OCI-LY1 (cell line): ENCODE measurements around the gene SHROOM4.

Experiments
- H2AFZ ChIP-seq: fragments of 200-600 bp; sonication (generic), shearing (Covaris generic); 2 replicates; pipeline ENCODE4 v1.6.0; 2014; ENCODE audit warnings: antibody characterized with exemption, mild to moderate bottlenecking, low read length
- H3F3A ChIP-seq: fragments of 200-600 bp; sonication (generic), shearing (Covaris generic); 2 replicates; pipeline ENCODE4 v1.6.0; 2014; ENCODE audit warnings: mild to moderate bottlenecking, antibody characterized with exemption, low read length, moderate library complexity; ENCODE audit not compliant: insufficient read depth
- H3K27ac ChIP-seq: fragments of 200-600 bp; sonication (generic); 2 replicates; pipeline ENCODE4 v1.5.1; 2014; ENCODE audit warnings: low read length, mixed run types, mild to moderate bottlenecking, low read depth; ENCODE audit not compliant: poor library complexity, severe bottlenecking
- H3K27me3 ChIP-seq: fragments of 200-600 bp; sonication (generic); 2 replicates; pipeline ENCODE4 v1.6.0; 2014; ENCODE audit warnings: antibody characterized with exemption, mild to moderate bottlenecking, low read length, moderate library complexity; ENCODE audit not compliant: insufficient read depth
- H3K36me3 ChIP-seq: fragments of 200-600 bp; sonication (generic); 2 replicates; pipeline ENCODE4 v1.6.1; 2014; ENCODE audit warnings: mild to moderate bottlenecking, antibody characterized with exemption, low read length, moderate library complexity, mixed read lengths; ENCODE audit not compliant: insufficient read depth
- H3K4me1 ChIP-seq: fragments of 200-600 bp; sonication (generic); 2 replicates; pipeline ENCODE4 v1.5.1; 2014; ENCODE audit warnings: mild to moderate bottlenecking, low read length, moderate library complexity; ENCODE audit not compliant: insufficient read depth, severe bottlenecking
- H3K4me2 ChIP-seq: fragments of 200-600 bp; sonication (generic), shearing (Covaris generic); 2 replicates; pipeline ENCODE4 v1.6.1; 2014; ENCODE audit warnings: low read length
- H3K4me3 ChIP-seq: fragments of 200-600 bp; sonication (generic); 2 replicates; pipeline ENCODE4 v1.5.1; 2014; ENCODE audit warnings: low read length, low read depth, mild to moderate bottlenecking, mixed read lengths; ENCODE audit not compliant: poor library complexity, severe bottlenecking
- H3K79me2 ChIP-seq: fragments of 200-600 bp; shearing (Covaris generic); 2 replicates; pipeline ENCODE4 v1.6.1; 2016; ENCODE audit warnings: mixed run types, low read length, mixed read lengths; ENCODE audit not compliant: insufficient read depth
- H3K9ac ChIP-seq: fragments of 200-600 bp; sonication (generic), shearing (Covaris generic); 2 replicates; pipeline ENCODE4 v1.6.1; 2014; ENCODE audit warnings: mild to moderate bottlenecking, low read length, mixed read lengths
- H3K9me2 ChIP-seq: fragments of 200-600 bp; sonication (generic), shearing (Covaris generic); 2 replicates; pipeline ENCODE4 v1.6.1; 2014; ENCODE audit warnings: low read depth, mild to moderate bottlenecking, low read length, mixed read lengths
- H3K9me3 ChIP-seq: fragments of 200-600 bp; shearing (Covaris generic); 2 replicates; pipeline ENCODE4 v1.6.1; 2014; ENCODE audit warnings: low read length, mixed read lengths
- H4K20me1 ChIP-seq: fragments of 200-600 bp; sonication (generic), shearing (Covaris generic); 2 replicates; pipeline ENCODE4 v1.6.0; 2016; ENCODE audit warnings: mild to moderate bottlenecking, low read length; ENCODE audit not compliant: insufficient read depth
- EZH2 ChIP-seq: fragments of 200-600 bp; sonication (generic), shearing (Covaris generic); IDR thresholded peaks from 2 replicates; pipeline ENCODE4 v1.8.0; 2017; ENCODE audit warnings: borderline replicate concordance, mixed run types, mild to moderate bottlenecking, antibody characterized with exemption, low read length, moderate library complexity, mixed read lengths
- TF ChIP-seq, protein P1 (sequence below): fragments of 200-600 bp; sonication (generic), shearing (Covaris generic); IDR thresholded peaks from 2 replicates; pipeline ENCODE4 v1.5.1; 2017; ENCODE audit warnings: mild to moderate bottlenecking, antibody characterized with exemption, low read length, moderate library complexity, mixed read lengths

SHROOM4 gene

DNA sequence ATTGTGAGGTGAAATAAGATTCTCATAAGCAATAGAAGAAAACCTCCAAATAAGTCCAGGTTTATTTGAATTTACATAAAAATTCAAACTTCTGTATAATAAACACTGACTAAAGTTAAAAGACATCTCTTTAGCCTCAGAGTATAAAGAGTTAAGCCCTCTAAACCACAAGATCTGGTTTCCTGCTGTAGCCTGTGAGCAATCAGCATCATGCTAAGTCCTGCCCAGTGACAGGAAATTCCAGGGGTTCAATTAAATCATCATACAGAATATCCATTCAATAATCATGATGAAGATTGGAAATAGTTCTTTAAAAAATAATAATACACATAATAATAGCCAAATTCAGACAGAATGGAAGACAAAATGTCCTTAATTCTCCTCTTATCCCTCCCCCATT lies 204.2 kb downstream of the SHROOM4 start:
- no peaks in the 10 kb centered on the region for H4K20me1 ChIP-seq
- H3K27ac ChIP-seq = no peak overlapping the region
- no peak for TF ChIP-seq EZH2
- TF ChIP-seq, protein P1, sequence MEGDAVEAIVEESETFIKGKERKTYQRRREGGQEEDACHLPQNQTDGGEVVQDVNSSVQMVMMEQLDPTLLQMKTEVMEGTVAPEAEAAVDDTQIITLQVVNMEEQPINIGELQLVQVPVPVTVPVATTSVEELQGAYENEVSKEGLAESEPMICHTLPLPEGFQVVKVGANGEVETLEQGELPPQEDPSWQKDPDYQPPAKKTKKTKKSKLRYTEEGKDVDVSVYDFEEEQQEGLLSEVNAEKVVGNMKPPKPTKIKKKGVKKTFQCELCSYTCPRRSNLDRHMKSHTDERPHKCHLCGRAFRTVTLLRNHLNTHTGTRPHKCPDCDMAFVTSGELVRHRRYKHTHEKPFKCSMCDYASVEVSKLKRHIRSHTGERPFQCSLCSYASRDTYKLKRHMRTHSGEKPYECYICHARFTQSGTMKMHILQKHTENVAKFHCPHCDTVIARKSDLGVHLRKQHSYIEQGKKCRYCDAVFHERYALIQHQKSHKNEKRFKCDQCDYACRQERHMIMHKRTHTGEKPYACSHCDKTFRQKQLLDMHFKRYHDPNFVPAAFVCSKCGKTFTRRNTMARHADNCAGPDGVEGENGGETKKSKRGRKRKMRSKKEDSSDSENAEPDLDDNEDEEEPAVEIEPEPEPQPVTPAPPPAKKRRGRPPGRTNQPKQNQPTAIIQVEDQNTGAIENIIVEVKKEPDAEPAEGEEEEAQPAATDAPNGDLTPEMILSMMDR = no peak
- H3K9me3 ChIP-seq = no peaks in the 10 kb centered on the region
- no peak overlapping the region for H3K9ac ChIP-seq
- H2AFZ ChIP-seq = no peak overlapping the region
- no peaks in the 10 kb centered on the region for H3K27me3 ChIP-seq
- no peaks in the 10 kb centered on the region for H3K4me1 ChIP-seq
- H3K9me2 ChIP-seq = no peaks in the 10 kb centered on the region
- no peak overlapping the region for H3K4me2 ChIP-seq
- no peaks in the 10 kb centered on the region for H3F3A ChIP-seq
- no peak overlapping the region for H3K4me3 ChIP-seq
- no peaks in the 10 kb centered on the region for H3K36me3 ChIP-seq
- no peaks in the 10 kb centered on the region for H3K79me2 ChIP-seq

DNA sequence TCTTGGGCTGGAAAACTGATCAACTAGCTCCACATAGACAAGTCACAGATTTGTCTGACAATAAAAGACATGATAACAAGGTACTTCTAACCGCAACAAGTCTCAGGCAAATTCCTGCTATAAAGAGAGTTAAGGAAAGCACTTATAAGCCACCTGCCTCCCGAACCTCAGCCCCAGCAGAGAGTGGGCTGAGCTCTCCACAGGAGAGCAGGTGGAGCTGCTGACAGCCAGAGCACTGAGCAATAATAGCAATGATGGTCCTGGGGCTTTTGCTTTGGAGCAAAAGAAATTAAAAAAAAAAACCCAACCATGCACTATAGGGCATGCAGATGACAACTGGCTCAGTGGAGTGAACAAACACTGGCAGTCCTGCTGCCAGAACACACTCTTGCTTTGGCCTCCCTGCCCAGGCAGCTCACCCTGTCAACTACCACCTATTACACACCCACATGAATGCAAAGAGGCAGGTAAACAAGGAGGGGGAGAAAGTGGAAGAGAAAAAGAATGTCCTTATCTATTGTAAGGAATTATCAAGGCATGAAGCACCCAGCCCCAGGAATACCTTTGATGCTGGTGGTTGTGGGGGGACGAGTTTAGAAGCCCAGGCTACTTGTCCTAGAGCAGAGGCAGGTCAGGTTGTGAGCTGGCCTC lies 207.6 kb downstream of the SHROOM4 start:
- no peak overlapping the region for H2AFZ ChIP-seq
- no peaks in the 10 kb centered on the region for H3K4me1 ChIP-seq
- H3K4me2 ChIP-seq = no peak overlapping the region
- TF ChIP-seq, protein P1 = no peak
- no peaks in the 10 kb centered on the region for H3F3A ChIP-seq
- no peaks in the 10 kb centered on the region for H4K20me1 ChIP-seq
- no peaks in the 10 kb centered on the region for H3K9me2 ChIP-seq
- no peak overlapping the region for H3K9ac ChIP-seq
- H3K4me3 ChIP-seq = no peak overlapping the region
- no peaks in the 10 kb centered on the region for H3K9me3 ChIP-seq
- H3K27ac ChIP-seq = no peak overlapping the region
- no peaks in the 10 kb centered on the region for H3K79me2 ChIP-seq
- no peaks in the 10 kb centered on the region for H3K36me3 ChIP-seq
- H3K27me3 ChIP-seq = no peaks in the 10 kb centered on the region

DNA sequence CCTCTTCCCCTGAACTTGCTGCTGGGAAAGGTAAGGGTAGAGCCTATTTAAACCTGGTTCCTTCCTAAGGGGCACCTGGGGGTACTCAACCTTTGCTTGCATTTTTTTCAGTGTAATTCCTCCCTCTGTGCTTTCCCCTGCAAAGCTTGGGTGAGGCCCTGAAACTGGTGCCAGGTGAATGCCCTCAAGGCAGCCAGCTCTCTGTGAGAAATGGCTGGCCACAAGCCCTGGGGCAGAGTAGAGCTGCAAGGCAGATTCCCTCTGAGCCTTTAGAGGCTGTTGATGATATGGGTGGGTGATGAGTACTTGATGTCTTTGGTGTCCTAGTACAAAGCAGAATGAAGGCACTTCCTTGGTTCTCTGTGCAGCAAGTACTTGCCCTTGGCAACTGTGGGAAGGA lies 217.9 kb downstream of the SHROOM4 start:
- no peaks in the 10 kb centered on the region for H4K20me1 ChIP-seq
- H3K4me3 ChIP-seq = no peak overlapping the region
- H3K79me2 ChIP-seq = no peaks in the 10 kb centered on the region
- H3K9me2 ChIP-seq = no peaks in the 10 kb centered on the region
- TF ChIP-seq, protein P1 = no peak
- no peak for TF ChIP-seq EZH2
- no peak overlapping the region for H2AFZ ChIP-seq
- H3K4me2 ChIP-seq = no peak overlapping the region
- no peak overlapping the region for H3K9ac ChIP-seq
- no peaks in the 10 kb centered on the region for H3K9me3 ChIP-seq
- H3K4me1 ChIP-seq = no peaks in the 10 kb centered on the region
- no peak overlapping the region for H3K27ac ChIP-seq
- no peaks in the 10 kb centered on the region for H3K36me3 ChIP-seq
- H3K27me3 ChIP-seq = no peaks in the 10 kb centered on the region
- H3F3A ChIP-seq = no peaks in the 10 kb centered on the region
